GM10266 (cell line): ENCODE data around the gene GALNTL6.
"Not testable (repeated sequence)": the region's sequence is repeated elsewhere in the genome, so short reads cannot be mapped to it uniquely, and the experiment has no call there.

Experiments
- DNase-seq: peaks from one replicate; pipeline ENCODE4 v3.0.0; 2012; ENCODE audit errors: extremely low spot score
- TF ChIP-seq, protein P1 (sequence below): IDR thresholded peaks from 2 replicates; pipeline ENCODE4 v1.5.1; 2012; ENCODE audit warnings: mild to moderate bottlenecking, low read depth; ENCODE audit not compliant: control insufficient read depth, insufficient read depth; ENCODE audit errors: missing control alignments

The GALNTL6 gene

DNA sequence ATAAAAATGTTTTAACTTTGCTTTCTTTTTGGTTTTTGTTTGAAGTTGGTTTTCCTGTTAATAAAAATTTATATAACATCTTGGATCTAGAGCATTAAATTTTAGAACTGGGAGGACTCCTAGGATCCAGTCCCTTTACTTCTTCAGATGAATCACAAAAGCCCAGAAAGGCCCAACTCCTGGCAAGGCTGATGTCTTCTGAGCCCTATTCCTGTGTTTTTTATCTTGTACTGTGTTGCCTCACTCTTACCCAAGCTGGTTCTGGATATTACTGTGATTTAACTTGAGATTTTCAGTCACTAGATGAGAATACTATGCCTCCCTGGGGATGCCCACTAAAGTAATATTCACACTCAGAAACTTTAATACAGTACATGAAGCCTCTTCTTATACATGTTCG lies 1228.3 kb downstream of the GALNTL6 start:
- DNase-seq, result no peak
- TF ChIP-seq, protein P1, sequence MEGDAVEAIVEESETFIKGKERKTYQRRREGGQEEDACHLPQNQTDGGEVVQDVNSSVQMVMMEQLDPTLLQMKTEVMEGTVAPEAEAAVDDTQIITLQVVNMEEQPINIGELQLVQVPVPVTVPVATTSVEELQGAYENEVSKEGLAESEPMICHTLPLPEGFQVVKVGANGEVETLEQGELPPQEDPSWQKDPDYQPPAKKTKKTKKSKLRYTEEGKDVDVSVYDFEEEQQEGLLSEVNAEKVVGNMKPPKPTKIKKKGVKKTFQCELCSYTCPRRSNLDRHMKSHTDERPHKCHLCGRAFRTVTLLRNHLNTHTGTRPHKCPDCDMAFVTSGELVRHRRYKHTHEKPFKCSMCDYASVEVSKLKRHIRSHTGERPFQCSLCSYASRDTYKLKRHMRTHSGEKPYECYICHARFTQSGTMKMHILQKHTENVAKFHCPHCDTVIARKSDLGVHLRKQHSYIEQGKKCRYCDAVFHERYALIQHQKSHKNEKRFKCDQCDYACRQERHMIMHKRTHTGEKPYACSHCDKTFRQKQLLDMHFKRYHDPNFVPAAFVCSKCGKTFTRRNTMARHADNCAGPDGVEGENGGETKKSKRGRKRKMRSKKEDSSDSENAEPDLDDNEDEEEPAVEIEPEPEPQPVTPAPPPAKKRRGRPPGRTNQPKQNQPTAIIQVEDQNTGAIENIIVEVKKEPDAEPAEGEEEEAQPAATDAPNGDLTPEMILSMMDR, result no peak

DNA sequence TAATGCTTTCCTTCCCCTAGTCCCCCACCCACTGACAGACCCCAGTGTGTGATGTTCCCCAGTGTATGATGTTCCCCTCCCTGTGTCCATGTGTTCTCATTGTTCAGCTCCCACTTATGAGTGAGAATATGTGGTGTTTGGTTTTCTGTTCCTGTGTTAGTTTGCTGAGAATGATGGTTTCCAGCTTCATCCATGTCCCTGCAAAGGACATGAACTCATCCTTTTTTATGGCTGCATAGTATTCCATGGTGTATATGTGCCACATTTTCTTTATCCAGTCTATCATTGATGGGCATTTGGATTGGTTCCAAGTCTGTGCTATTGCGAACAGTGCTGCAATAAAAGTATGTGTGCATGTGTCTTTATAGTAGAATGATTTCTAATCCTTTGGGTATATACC lies 1228.9 kb downstream of the GALNTL6 start:
- DNase-seq, result not testable (repeated sequence)

DNA sequence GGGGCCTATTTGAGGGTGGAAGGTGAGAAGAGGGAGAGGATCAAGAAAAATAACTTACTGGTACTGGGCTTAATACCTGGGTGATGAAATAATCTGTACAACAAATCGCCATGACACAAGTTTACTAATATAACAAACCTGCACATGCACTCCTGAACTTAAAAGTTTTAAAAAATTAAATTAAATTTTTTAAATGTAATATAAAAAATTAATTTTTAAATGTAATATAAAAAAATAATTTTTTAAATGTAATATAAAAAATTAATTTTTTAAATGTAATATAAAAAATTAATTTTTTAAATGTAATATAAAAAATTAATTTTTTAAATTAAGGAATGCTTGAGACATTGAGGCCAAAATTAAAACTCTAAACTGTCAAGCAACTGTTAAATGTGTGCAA lies 1231.1 kb downstream of the GALNTL6 start:
- TF ChIP-seq, protein P1, result no peak

DNA sequence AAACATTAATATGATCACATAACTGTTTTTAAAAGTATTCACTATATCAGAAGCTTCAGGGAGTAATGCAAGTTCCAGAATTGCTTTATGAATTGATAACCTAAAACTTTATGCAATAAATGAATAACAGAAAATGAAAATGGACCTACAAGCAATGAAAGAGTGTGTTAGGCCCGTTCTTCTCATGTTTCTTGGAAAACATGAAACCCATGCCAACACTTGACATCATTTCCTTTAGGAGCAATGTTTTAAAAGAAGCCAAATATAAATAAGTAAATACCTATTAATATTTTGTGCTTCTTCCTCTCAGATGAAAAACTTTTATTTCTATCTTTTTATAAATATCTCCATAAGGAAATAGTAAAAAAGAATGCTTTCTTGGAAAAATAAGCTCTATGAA lies 1232.4 kb downstream of the GALNTL6 start:
- no peak for DNase-seq
- TF ChIP-seq, protein P1, result no peak

More for the DNA sequence above, 1231.1 kb downstream of the GALNTL6 start:
- no peak for DNase-seq

DNA sequence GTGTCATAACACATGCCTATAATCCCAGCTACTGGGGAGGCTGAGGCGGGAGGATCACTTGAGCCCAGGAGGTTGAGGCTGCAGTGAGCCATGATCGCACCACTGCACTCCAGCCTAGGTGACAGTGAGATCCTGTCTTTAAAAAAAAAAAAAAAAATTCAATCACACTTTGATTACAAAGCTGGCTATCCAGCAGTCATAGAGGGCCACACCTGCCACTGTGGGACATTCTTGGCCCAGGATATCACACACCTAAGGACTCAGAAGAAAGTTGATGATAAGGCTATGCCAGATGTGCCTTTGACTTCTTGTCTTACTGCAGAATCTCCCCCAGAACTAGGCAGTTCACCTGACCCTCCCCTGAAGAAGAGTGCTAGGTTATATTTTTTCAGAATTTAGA lies 1232.9 kb downstream of the GALNTL6 start:
- TF ChIP-seq, protein P1, result no peak
- no peak for DNase-seq

DNA sequence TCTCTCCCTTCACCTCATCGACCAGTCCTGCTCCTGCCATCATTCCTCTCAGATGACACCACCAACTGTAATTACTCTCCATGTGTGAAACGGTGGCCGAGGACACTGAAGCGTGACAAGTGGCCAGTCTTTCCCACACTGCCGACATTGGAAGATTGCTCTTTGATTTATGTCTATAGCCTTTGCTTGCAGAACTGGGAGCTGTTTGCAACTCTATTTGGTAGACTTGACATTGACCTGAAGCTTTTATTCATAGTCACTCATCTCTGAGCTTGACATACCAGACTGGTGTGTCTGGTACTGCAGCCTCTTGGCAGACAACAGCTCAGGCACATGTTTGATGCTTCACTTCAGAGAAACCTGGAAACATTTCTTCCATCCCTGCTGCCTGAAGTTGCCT lies 1233.6 kb downstream of the GALNTL6 start:
- DNase-seq, result no peak
- TF ChIP-seq, protein P1, result no peak

DNA sequence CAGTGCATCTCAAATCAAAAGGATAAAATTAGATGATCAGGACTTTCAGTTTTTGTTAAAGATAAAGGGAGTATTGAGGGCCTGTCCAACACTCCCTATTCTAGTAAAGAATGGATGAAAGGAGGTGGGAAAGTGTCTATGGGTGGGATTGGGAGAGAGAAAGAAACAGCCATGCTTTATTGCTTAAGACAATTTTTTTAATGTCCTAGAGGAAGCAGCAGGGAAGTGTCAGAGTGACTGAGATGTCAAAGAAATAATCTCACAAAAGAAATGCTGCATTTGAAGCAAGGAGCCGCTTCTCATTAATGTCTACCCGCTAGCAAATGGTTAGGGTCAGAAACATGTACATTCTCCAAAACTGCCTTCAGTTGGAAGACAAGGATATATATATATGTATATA lies 1238.0 kb downstream of the GALNTL6 start:
- TF ChIP-seq, protein P1, result no peak
- no peak for DNase-seq

DNA sequence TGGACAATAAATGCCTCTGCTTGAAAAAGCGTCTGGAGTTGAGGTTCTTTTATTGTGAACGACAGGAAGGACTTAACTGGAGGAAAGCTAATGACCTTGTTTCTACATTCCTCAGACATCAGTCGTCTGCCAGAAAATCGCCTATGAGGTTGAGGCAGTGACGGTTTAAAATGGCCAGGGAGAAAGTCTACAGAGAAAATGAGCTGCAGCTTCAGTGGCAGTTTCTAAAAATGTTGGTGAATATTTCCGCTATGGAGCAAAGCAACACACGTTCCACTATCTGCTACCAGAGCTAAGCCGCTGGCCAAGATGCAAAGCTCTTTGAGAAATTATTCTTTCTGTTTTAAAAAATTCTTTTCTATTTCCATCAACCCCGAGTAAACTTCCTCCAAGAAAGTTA lies 1238.5 kb downstream of the GALNTL6 start:
- DNase-seq, result no peak
- TF ChIP-seq, protein P1, result no peak
